Measurements from ENCODE around the gene AKT3.

Gene AKT3

GRCh38 chr1:243454328-243454997, 395.6 kb downstream of the AKT3 start:
- H3K27me3 Mint-ChIP-seq = no peaks in the 10 kb centered on the region
- no peak overlapping the region for H3K27ac Mint-ChIP-seq
- no peak overlapping the region for H3K4me3 Mint-ChIP-seq
- no peaks in the 10 kb centered on the region for H3K4me1 Mint-ChIP-seq
- peaks cover 11% of the 10 kb centered on the region for H3K36me3 Mint-ChIP-seq
- no peaks in the 10 kb centered on the region for H3K9me3 Mint-ChIP-seq

- Mint-ChIP-seq H3K36me3 (peaks cover 10% of the 10 kb centered on the region), H3K27ac (no peak overlapping the region), H3K4me3 (no peak overlapping the region), H3K4me1 (no peaks in the 10 kb centered on the region), H3K9me3 (no peaks in the 10 kb centered on the region), H3K27me3 (no peaks in the 10 kb centered on the region)
Observed at GRCh38 chr1:243452092-243452491, 398.0 kb downstream of the AKT3 start.

DNA sequence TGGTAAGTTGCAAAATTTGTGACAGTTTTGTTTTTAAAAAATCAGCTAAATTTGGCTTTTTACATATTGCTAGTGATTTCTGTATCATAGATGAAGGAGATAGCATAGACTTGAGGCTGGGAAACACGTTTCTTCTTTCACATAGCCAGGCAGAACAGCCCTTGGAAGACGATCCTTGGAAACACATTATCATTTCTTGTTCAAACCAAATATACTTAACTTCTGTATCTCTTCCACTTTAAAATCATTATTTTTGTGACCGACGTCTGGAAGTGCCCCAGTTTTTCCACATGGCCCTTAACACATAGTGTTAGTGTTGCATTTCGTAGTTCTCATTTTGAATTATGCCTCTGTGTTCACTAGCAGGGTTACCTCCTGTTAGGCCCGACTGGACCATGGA, 400.7 kb downstream of the AKT3 start:
- Mint-ChIP-seq H3K27ac (no peak overlapping the region), H3K9me3 (no peaks in the 10 kb centered on the region), H3K27me3 (no peaks in the 10 kb centered on the region), H3K36me3 (peaks cover 8% of the 10 kb centered on the region), H3K4me3 (no peak overlapping the region), H3K4me1 (no peaks in the 10 kb centered on the region)

DNA sequence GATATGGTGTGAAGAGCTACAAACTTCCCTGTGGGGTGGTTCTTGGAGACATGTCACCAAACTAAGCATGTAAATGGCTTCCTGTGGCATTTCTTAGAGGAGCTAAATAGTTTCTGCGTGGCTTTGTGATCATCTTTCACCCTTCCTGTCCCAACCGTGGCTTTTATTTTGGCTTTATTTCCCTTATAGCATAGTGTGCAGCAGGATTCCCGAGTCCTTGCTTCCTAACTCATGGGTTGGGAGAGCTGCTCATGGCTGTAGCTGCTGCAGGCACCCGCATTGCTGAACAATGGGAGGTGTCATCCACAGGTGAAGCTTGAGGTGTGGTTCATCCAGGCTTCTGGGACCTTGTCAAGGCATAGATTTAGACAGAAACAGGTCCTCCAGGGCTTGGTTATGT, 402.2 kb downstream of the AKT3 start:
- Mint-ChIP-seq H3K4me1 (no peaks in the 10 kb centered on the region), H3K27me3 (no peaks in the 10 kb centered on the region)

GRCh38 chr1:243447347-243447746, 402.7 kb downstream of the AKT3 start:
- Mint-ChIP-seq H3K4me1 (no peaks in the 10 kb centered on the region), H3K9me3 (no peaks in the 10 kb centered on the region), H3K27me3 (no peaks in the 10 kb centered on the region), H3K36me3 (peaks cover 8% of the 10 kb centered on the region), H3K27ac (no peak overlapping the region), H3K4me3 (no peak overlapping the region)

More for the DNA sequence above, 402.2 kb downstream of the AKT3 start:
- H3K4me3 Mint-ChIP-seq = no peak overlapping the region
- peaks cover 8% of the 10 kb centered on the region for H3K36me3 Mint-ChIP-seq
- H3K27ac Mint-ChIP-seq = no peak overlapping the region
- H3K9me3 Mint-ChIP-seq = no peaks in the 10 kb centered on the region

DNA sequence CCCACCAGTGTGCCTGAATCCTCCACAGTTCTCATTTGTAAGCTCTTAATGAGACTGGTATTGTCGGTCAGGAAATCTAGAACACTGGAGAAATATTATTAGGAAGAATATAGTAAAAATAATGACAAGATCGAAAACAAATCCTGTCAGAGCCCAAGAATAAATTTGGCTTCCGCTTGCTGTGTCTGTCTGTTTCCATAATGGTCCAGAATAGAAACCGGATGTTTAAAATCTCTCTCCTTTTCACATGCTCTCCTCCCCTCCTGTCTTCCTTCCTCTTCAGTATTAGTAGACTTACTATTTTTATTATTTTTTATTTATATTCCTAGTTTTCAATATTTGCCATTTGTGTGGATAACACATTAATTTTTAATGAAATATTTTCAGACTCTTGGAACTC, 406.5 kb downstream of the AKT3 start:
- Mint-ChIP-seq H3K9me3 (no peaks in the 10 kb centered on the region), H3K27ac (no peak overlapping the region), H3K4me1 (no peaks in the 10 kb centered on the region), H3K27me3 (no peaks in the 10 kb centered on the region), H3K36me3 (peaks cover 8% of the 10 kb centered on the region), H3K4me3 (no peak overlapping the region)

- Mint-ChIP-seq H3K4me1 (no peaks in the 10 kb centered on the region), H3K27me3 (no peaks in the 10 kb centered on the region), H3K36me3 (peaks cover 8% of the 10 kb centered on the region), H3K9me3 (no peaks in the 10 kb centered on the region), H3K4me3 (no peak overlapping the region), H3K27ac (no peak overlapping the region)
Observed at GRCh38 chr1:243441601-243442000, 408.4 kb downstream of the AKT3 start.

- Mint-ChIP-seq H3K27ac (no peak overlapping the region), H3K36me3 (peaks cover 11% of the 10 kb centered on the region)
Observed at GRCh38 chr1:243440406-243440805, 409.6 kb downstream of the AKT3 start.

DNA sequence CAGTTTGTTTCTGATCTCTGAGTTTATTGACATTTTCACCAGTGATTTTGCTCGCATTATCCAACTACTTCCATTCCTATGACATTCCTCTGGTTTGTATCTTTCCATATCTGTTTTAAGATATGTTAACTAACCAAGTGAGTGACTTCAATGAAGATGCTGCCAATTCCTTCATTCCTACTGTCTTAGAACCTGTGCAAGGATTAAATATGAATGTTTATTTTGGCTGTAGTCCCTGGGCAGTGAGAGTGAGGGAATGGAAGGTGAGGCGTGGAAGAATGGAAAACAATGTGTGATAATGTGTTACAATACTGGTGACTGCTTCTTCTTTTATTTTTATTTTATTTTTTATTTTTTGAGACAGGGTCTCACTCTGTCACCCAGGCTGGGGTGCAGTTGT, 411.2 kb downstream of the AKT3 start:
- Mint-ChIP-seq H3K4me1 (no peaks in the 10 kb centered on the region), H3K27ac (no peak overlapping the region), H3K27me3 (no peaks in the 10 kb centered on the region), H3K4me3 (no peak overlapping the region), H3K9me3 (no peaks in the 10 kb centered on the region), H3K36me3 (peaks cover 9% of the 10 kb centered on the region)

More at GRCh38 chr1:243440406-243440805, 409.6 kb downstream of the AKT3 start:
- Mint-ChIP-seq H3K4me3 (no peak overlapping the region), H3K27me3 (no peaks in the 10 kb centered on the region), H3K4me1 (no peaks in the 10 kb centered on the region), H3K9me3 (no peaks in the 10 kb centered on the region)
